Right kidney (tissue), 1 donor: Measurements from ENCODE around the gene SMIM9.

Experiments used
- DNase-seq: peaks from one replicate; pipeline ENCODE4 v3.0.0-alpha.2; 2016

SMIM9 gene

GRCh38 chrX:154780968-154781367 lies 53.5 kb downstream of the SMIM9 start:
- DNase-seq = no peak

- DNase-seq = no peak
Observed at GRCh38 chrX:154779261-154779660, 55.2 kb downstream of the SMIM9 start.

- no peak for DNase-seq
Observed at GRCh38 chrX:154776753-154777152, 57.7 kb downstream of the SMIM9 start.

GRCh38 chrX:154775419-154776349 lies 58.8 kb downstream of the SMIM9 start:
- DNase-seq = no peak

- no peak for DNase-seq
Observed at GRCh38 chrX:154774622-154775021, 59.8 kb downstream of the SMIM9 start.
